Progenitor cell of endocrine pancreas (in vitro differentiated cells): ENCODE measurements around the gene CPT1B. TPM values are rescaled to one million over a fixed set of nuclear protein-coding genes. Genes with fewer than 3 reads are reported as not detected.

Experiments
- DNase-seq: peaks from one replicate; pipeline ENCODE4 v3.0.0; 2021; ENCODE audit warnings: low spot score; ENCODE audit not compliant: unreplicated experiment
- H3K27ac Mint-ChIP-seq: 2 replicates; pipeline ENCODE4 v1.8.0; 2021; ENCODE audit warnings: mild to moderate bottlenecking, moderate library complexity, mixed read lengths
- H3K27me3 Mint-ChIP-seq: 2 replicates; pipeline ENCODE4 v1.8.0; 2021; ENCODE audit warnings: mixed read lengths
- H3K36me3 Mint-ChIP-seq: 2 replicates; pipeline ENCODE4 v1.8.0; 2022; ENCODE audit warnings: mixed read lengths; ENCODE audit not compliant: insufficient read depth
- H3K4me1 Mint-ChIP-seq: 2 replicates; pipeline ENCODE4 v1.8.0; 2021; ENCODE audit warnings: low read depth, mixed read lengths
- H3K4me3 Mint-ChIP-seq: 2 replicates; pipeline ENCODE4 v1.8.0; 2021; ENCODE audit warnings: low read depth, mild to moderate bottlenecking, moderate library complexity, mixed read lengths
- H3K9me3 Mint-ChIP-seq: 2 replicates; pipeline ENCODE4 v1.8.0; 2021; ENCODE audit warnings: low read depth, mixed read lengths
- total RNA-seq: library from RNA; stranded (reverse); gene quantifications from 2 replicates; pipeline ENCODE4 v1.2.1, GENCODE V29; 2021
- TF ChIP-seq, protein P1 (sequence below): fragments of 200-600 bp; sonication (generic); IDR thresholded peaks from one replicate; pipeline ENCODE4 v1.5.0; 2021; ENCODE audit warnings: antibody characterized with exemption, mild to moderate bottlenecking; ENCODE audit not compliant: unreplicated experiment

Gene CPT1B
- total RNA-seq, 1 donor from 2014 or later: 136 TPM

DNA sequence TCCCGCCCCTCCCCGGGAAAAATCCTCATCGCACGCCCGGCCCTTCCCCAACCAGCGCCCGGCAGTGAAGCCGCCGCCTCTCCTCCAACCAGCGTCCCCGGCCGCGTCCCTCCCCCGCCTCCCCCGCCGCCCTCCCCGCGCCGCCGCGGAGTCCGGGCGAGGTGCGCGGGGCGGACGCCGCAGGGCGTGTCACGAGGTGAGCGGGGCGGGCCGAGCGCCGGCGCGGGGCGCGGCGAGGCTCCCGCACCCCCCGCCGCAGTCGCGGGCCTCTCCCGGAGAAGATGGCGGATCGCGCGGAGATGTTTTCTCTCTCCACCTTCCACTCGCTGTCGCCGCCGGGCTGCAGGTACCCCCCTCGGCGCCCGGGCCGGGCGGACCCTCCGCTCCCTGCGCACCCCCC, 22.3 kb upstream of the CPT1B start, which contains the start of gene MAPK8IP2:
MAPK8IP2 (plus strand) TSS at position 256 of the 400 bp plus-strand sequence; CDS start at position 282, 26 bp downstream.
- Mint-ChIP-seq H3K4me3 (peak within 1 kb of the TSS; percentile 67), H3K4me1 (peaks cover 5% of the 10 kb centered on the region), H3K9me3 (no peaks in the 10 kb centered on the region), H3K36me3 (peaks cover 5% of the 10 kb centered on the region), H3K27me3 (peaks cover 37% of the 10 kb centered on the region), H3K27ac (no peak within 1 kb of the TSS)
- TF ChIP-seq, protein P1, sequence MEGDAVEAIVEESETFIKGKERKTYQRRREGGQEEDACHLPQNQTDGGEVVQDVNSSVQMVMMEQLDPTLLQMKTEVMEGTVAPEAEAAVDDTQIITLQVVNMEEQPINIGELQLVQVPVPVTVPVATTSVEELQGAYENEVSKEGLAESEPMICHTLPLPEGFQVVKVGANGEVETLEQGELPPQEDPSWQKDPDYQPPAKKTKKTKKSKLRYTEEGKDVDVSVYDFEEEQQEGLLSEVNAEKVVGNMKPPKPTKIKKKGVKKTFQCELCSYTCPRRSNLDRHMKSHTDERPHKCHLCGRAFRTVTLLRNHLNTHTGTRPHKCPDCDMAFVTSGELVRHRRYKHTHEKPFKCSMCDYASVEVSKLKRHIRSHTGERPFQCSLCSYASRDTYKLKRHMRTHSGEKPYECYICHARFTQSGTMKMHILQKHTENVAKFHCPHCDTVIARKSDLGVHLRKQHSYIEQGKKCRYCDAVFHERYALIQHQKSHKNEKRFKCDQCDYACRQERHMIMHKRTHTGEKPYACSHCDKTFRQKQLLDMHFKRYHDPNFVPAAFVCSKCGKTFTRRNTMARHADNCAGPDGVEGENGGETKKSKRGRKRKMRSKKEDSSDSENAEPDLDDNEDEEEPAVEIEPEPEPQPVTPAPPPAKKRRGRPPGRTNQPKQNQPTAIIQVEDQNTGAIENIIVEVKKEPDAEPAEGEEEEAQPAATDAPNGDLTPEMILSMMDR: no peak
- no peak for DNase-seq

DNA sequence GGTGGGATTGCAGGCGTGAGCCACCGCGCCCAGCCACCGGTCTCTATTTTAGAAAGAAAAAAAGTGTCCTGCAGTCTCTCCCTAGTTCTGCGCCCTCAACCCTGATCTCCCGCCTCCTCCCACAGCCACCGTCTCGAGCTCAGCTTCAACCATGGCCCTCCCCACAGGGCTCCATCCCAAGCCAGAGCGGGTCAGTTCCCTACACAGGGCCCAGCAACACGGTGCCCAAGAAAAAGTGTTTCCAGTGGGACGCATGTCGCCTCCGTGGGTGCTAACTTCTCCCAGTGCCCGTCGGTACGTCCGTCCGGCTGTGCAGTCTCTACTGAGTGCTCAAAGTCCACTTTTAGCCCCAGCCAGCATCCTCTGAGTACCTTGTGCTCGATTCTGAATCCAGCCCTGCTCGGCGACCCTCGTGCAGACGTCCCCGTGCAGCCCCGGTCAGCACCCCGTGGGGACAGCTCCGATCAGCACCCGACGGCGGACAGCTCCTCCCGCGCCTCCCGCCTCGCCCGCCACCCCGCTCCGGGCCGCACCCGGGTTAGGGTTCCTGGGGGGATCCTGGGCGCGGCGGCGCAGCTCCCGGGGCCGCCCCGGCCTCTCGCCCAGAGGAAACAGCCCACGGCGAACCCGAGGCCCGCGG, 21.7 kb upstream of the CPT1B start:
- Mint-ChIP-seq H3K36me3 (peaks cover 5% of the 10 kb centered on the region), H3K27ac (no peak overlapping the region), H3K4me1 (peaks cover 5% of the 10 kb centered on the region), H3K9me3 (no peaks in the 10 kb centered on the region), H3K27me3 (peaks cover 37% of the 10 kb centered on the region), H3K4me3 (peak overlapping the region; percentile 67)
- TF ChIP-seq, protein P1: no peak
- peak; percentile 80 for DNase-seq

DNA sequence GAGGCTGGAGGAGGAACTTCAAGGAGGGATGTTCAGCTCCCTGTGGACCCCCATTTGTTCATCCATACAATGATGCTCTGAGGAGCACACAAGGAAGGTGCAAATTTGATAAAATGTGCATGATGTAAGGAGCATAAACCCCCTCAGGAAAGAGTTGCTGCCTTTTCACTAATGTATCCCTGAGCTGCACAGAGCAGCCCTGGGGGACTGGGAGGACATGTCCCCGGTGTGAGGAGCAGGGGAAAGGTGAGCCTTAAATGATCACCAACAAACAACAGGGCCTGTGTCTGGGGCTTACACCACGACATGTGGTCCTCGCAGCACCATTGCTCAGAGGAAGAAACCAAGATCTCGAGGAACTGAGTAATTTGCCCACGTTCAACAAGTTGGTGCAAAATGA, 18.9 kb upstream of the CPT1B start:
- no peak for DNase-seq
- peaks cover 5% of the 10 kb centered on the region for H3K4me1 Mint-ChIP-seq
- H3K9me3 Mint-ChIP-seq: no peaks in the 10 kb centered on the region
- no peak overlapping the region for H3K4me3 Mint-ChIP-seq
- H3K27me3 Mint-ChIP-seq: peaks cover 26% of the 10 kb centered on the region
- TF ChIP-seq, protein P1: no peak
- H3K27ac Mint-ChIP-seq: no peak overlapping the region
- peaks cover 6% of the 10 kb centered on the region for H3K36me3 Mint-ChIP-seq

DNA sequence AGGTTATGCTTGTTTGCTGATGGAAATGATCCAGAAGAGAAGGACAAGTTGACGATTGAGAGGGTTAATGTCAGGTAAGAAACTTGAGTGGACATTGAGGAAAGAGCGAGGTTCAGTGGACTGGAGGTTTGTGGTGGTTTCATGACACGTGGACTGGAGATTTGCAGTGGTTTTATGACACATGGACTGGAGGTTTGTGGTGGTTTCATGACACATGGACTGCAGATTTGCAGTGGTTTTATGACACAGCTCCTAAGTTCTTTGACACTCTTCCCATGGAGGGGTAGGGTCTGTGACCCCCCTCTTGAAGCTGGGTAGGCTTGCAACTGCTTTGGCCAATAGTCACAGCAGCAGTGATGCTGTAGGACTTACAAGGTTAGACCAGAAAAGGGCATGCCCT, 17.0 kb upstream of the CPT1B start:
- Mint-ChIP-seq H3K9me3 (no peaks in the 10 kb centered on the region), H3K27me3 (peaks cover 19% of the 10 kb centered on the region), H3K4me3 (no peak overlapping the region), H3K36me3 (peaks cover 6% of the 10 kb centered on the region), H3K4me1 (peaks cover 4% of the 10 kb centered on the region), H3K27ac (no peak overlapping the region)
- TF ChIP-seq, protein P1: no peak
- no peak for DNase-seq

DNA sequence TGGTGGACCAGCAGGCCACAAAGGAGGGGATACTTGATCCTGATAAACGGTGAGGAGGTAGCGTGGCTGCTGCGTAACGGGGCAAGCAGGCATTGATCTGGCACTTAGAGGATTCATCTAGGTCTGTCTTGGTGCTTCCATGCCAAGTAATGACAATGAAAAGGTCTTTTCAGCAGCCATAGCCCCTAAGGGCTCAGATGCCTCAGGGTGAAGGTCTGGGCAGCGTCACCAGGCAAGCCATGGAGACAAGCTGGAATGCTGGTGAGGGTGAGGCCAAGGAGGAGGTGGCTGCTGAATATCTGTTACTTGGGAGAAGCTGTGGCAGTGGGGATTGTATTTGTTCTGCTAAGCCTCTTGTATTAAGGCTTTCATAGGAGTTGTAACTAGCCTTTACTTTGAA, 9.2 kb upstream of the CPT1B start:
- no peak overlapping the region for H3K27ac Mint-ChIP-seq

More for the DNA sequence above, 9.2 kb upstream of the CPT1B start:
- H3K36me3 Mint-ChIP-seq: peaks cover 2% of the 10 kb centered on the region
- TF ChIP-seq, protein P1: no peak
- no peak for DNase-seq
- no peaks in the 10 kb centered on the region for H3K9me3 Mint-ChIP-seq
- peaks cover 12% of the 10 kb centered on the region for H3K27me3 Mint-ChIP-seq
- no peak overlapping the region for H3K4me3 Mint-ChIP-seq
- peaks cover 5% of the 10 kb centered on the region for H3K4me1 Mint-ChIP-seq
